Measurements from ENCODE around the gene CNTLN. TPM values are rescaled to one million over a fixed set of nuclear protein-coding genes. Genes with fewer than 3 reads are reported as not detected.

Gene CNTLN
- total and polyA plus RNA-seq, 8 donors = 1.2 to 3.1 (median 2.2) TPM

DNA sequence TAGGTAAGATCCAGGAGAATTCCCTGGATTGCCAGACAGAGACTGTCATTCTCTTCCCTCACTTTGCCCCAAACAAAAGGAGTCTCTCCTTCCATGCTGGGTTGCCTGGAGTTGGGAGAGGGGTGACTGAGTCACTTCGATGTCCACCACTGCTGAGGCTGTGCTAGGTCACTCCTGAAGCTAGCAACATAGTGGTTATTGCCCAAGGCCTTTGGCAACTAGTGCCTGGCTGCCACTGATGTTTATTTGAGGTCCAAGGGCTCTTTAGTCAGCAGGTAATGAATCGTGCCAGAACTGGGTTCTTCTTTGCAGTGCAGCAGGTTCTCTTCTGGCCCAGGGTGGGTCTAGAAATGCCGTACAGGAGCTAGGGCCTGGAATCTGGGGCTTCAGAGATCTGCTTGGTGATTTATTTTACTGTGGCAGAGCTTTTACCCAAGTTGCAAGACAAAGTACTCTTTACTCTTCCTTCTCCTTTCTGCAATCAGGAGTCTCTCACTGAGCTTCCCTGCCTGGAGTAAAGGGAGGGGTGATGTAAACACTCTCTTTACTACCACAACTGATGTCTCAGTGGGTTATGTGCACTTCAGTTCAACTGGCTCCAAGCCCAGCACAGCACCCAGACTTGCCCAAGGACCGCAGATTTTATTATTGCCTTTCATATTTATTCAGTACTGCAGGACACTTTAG, 288.3 kb downstream of the CNTLN start:
- Histone ChIP-seq H3K4me3 (no peak overlapping the region), H3K9me3 (no peaks in the 10 kb centered on the region), H3K4me1 (no peaks in the 10 kb centered on the region), H3K27me3 (no peaks in the 10 kb centered on the region), H3K27ac (no peak overlapping the region), H3K36me3 (no peaks in the 10 kb centered on the region)
- ATAC-seq = peak in 1 of 4 donors; percentile 38
- FAIRE-seq = no peak
- WGBS, 2 donors = 84 to 87% methylated on average over 4 of the region's 4 CpGs
- intact Hi-C loops (cut with DNase I) = no loop called here
- DNase-seq = no peak
- TF ChIP-seq CTCF (IDR thresholded peaks at IDR 0.05) = no peak

GRCh38 chr9:17423681-17424011, 288.8 kb downstream of the CNTLN start:
- DNase-seq = no peak
- Histone ChIP-seq H3K4me1 (no peaks in the 10 kb centered on the region), H3K36me3 (no peaks in the 10 kb centered on the region), H3K9me3 (no peaks in the 10 kb centered on the region), H3K4me3 (no peak overlapping the region), H3K27me3 (no peaks in the 10 kb centered on the region), H3K27ac (no peak overlapping the region)
- TF ChIP-seq CTCF (IDR thresholded peaks at IDR 0.05) = no peak
- FAIRE-seq = no peak
- 96% methylated on average over 4 of the region's 4 CpGs for WGBS, 2 donors
- intact Hi-C loops (cut with DNase I) = no loop called here
- no peak for ATAC-seq

DNA sequence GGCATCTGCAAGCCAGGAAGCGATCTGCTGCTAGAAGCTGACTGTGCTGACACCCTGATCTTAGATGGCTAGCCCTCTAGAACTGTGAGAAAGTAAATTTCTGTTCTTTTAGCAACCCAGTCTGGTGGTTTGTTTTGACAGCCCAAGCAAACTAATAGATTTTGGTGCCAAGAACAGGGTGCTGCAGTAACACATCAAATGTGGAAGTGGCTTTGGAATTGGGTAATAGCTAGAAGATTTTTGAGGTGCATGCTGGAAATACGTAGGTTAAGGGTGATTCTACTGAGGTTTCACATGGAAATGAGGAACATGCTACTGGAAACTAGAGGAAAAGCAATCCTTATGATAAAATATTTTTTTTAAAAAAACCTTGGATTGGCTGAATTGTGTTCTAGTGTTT, 290.5 kb downstream of the CNTLN start:
- intact Hi-C loops (cut with DNase I) = no loop called here
- Histone ChIP-seq H3K36me3 (no peaks in the 10 kb centered on the region), H3K4me3 (no peak overlapping the region), H3K9me3 (no peaks in the 10 kb centered on the region), H3K27me3 (no peaks in the 10 kb centered on the region), H3K4me1 (no peaks in the 10 kb centered on the region), H3K27ac (no peak overlapping the region)
- DNase-seq = no peak
- 89 to 96% methylated on average over 2 of the region's 2 CpGs for WGBS, 2 donors
- FAIRE-seq = no peak
- no peak for ATAC-seq
- TF ChIP-seq CTCF (IDR thresholded peaks at IDR 0.05) = no peak

- no peak for TF ChIP-seq CTCF (IDR thresholded peaks at IDR 0.05)
- intact Hi-C loops (cut with DNase I) = no loop called here
- Histone ChIP-seq H3K36me3 (no peaks in the 10 kb centered on the region), H3K4me1 (no peaks in the 10 kb centered on the region), H3K9me3 (no peaks in the 10 kb centered on the region), H3K27me3 (no peaks in the 10 kb centered on the region), H3K4me3 (no peak overlapping the region), H3K27ac (no peak overlapping the region)
- FAIRE-seq = no peak
- WGBS, 2 donors = 93 to 97% methylated on average over 6 of the region's 6 CpGs
- ATAC-seq = no peak
- DNase-seq = no peak
Observed at GRCh38 chr9:17433526-17433925, 298.7 kb downstream of the CNTLN start.

- Histone ChIP-seq H3K36me3 (no peaks in the 10 kb centered on the region), H3K4me1 (no peaks in the 10 kb centered on the region), H3K27me3 (no peaks in the 10 kb centered on the region), H3K27ac (no peak overlapping the region), H3K9me3 (no peaks in the 10 kb centered on the region), H3K4me3 (no peak overlapping the region)
- intact Hi-C loops (cut with DNase I) = no loop called here
- TF ChIP-seq CTCF (IDR thresholded peaks at IDR 0.05) = no peak
- DNase-seq (no peak), ATAC-seq (no peak), FAIRE-seq (no peak)
- 85 to 89% methylated on average over 7 of the region's 7 CpGs for WGBS, 2 donors
Observed at GRCh38 chr9:17436854-17437253, 302.0 kb downstream of the CNTLN start.
